Lower leg skin (tissue), 4 donors: Measurements from ENCODE around the gene FAM43A. TPM values are rescaled to one million over a fixed set of nuclear protein-coding genes. Genes with fewer than 3 reads are reported as not detected.

Source experiments
- DNase-seq, 2 donors: peaks; one replicate each; pipeline ENCODE4 v3.0.0-alpha.2; 2019; ENCODE audit warnings: low spot score in 2 of 2
- H3K4me3 ChIP-seq: fragments of 200-600 bp; sonication (generic); 2 replicates; pipeline ENCODE4 v1.5.1; 2017; ENCODE audit warnings: mild to moderate bottlenecking, low read depth; ENCODE audit not compliant: poor library complexity, severe bottlenecking
- CTCF ChIP-seq, 3 donors: fragments of 450-650 bp; IDR thresholded peaks; one replicate each; pipeline ENCODE4 v1.5.1; 2016; ENCODE audit warnings: antibody characterized with exemption in 3 of 3, mild to moderate bottlenecking in 3 of 3, moderate library complexity in 2 of 3
- POLR2A ChIP-seq, 2 donors: fragments of 450-650 bp; IDR thresholded peaks; one replicate each; pipeline ENCODE4 v1.6.1; 2016 to 2017; ENCODE audit warnings: antibody characterized with exemption in 2 of 2, mild to moderate bottlenecking in 1 of 2, moderate library complexity in 1 of 2
- WGBS, 2 donors: methylation state at CpG; one replicate each; pipeline ENCODE4 v1.1.5; 2018; 5-methylcytosine and 5-hydroxymethylcytosine counted together
- intact Hi-C: fragments of 100-400 bp; cut with DNase I; formaldehyde crosslinking; loops from one replicate; pipeline ENCODE4 v1.15.0; 2023; ENCODE audit warnings: low total_unique reads
- total RNA-seq, 4 donors: library from RNA; depleted of rRNA; stranded (reverse); fragments of >200 nt; gene quantifications; one replicate each; pipeline ENCODE4 v1.1.0, GENCODE V29; 2016

The FAM43A gene
- total RNA-seq, 4 donors from 2014 or later: 56.0 to 104 (median 77.1) TPM

GRCh38 chr3:194720048-194720447, 34.4 kb downstream of the FAM43A start:
- no peak overlapping the region for H3K4me3 ChIP-seq
- no peak for TF ChIP-seq CTCF (IDR thresholded peaks at IDR 0.05)
- no peak for TF ChIP-seq POLR2A (IDR thresholded peaks at IDR 0.05)
- intact Hi-C loops: no loop called here
- 73 to 79% methylated on average over 6 of the region's 6 CpGs for WGBS, 2 donors
- DNase-seq: no peak

- intact Hi-C loops: no loop called here
- H3K4me3 ChIP-seq: no peak overlapping the region
- TF ChIP-seq CTCF (IDR thresholded peaks at IDR 0.05) (no peak), POLR2A (IDR thresholded peaks at IDR 0.05) (no peak)
- DNase-seq: no peak
- WGBS, 2 donors: 74 to 83% methylated on average over 6 to 7 of the region's 7 CpGs
Measured at GRCh38 chr3:194723846-194724618, 38.3 kb downstream of the FAM43A start.

- DNase-seq: no peak
- H3K4me3 ChIP-seq: no peak overlapping the region
- TF ChIP-seq CTCF (IDR thresholded peaks at IDR 0.05) (no peak), POLR2A (IDR thresholded peaks at IDR 0.05) (no peak)
- 64 to 77% methylated on average over 5 of the region's 5 CpGs for WGBS, 2 donors
- intact Hi-C loops: no loop called here
Measured at GRCh38 chr3:194725346-194725745, 39.7 kb downstream of the FAM43A start.

GRCh38 chr3:194727435-194728128, 41.9 kb downstream of the FAM43A start:
- H3K4me3 ChIP-seq: no peak overlapping the region
- WGBS, 2 donors: 65 to 81% methylated on average over 11 of the region's 11 CpGs
- intact Hi-C loops: no loop called here
- TF ChIP-seq CTCF (IDR thresholded peaks at IDR 0.05): no peak
- TF ChIP-seq POLR2A (IDR thresholded peaks at IDR 0.05): no peak
- DNase-seq: no peak

- no peak overlapping the region for H3K4me3 ChIP-seq
- DNase-seq: no peak
- no peak for TF ChIP-seq POLR2A (IDR thresholded peaks at IDR 0.05)
- no peak for TF ChIP-seq CTCF (IDR thresholded peaks at IDR 0.05)
- intact Hi-C loops: no loop called here
- 83% methylated on average over 2 of the region's 2 CpGs for WGBS, 2 donors
Measured at GRCh38 chr3:194728986-194729385, 43.3 kb downstream of the FAM43A start.
